Erythroblast (primary cell): ENCODE data around the gene LAIR1.
"Not testable (repeated sequence)": the region's sequence is repeated elsewhere in the genome, so short reads cannot be mapped to it uniquely, and the experiment has no call there.

Source experiments
- GATA1 ChIP-seq: IDR thresholded peaks from 2 replicates; pipeline ENCODE4 v1.6.1; 2011; ENCODE audit warnings: low read depth, mild to moderate bottlenecking, control low read depth, low read length, moderate library complexity
- POLR2A ChIP-seq: IDR thresholded peaks from 2 replicates; pipeline ENCODE4 v1.6.1; 2011; ENCODE audit warnings: mild to moderate bottlenecking, low read length

DNA sequence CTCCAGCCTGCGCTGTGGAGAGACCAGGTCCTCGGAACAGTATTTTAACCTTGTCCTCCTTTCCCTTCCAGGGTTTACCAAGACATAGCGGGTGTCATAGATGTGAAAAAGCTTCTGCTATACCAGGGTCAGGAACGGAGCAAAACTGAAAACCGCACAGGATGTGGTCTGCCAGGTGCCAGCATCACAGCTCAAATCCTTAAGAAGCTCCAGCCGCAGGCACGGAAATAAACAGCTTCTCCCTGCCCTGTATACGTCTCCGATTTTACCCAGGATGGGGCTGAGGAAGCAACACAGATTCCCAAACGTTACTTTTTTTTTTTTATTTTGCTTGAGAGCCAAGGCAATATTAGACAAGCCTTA is 5.7 kb upstream of the LAIR1 start:
- not testable (repeated sequence) for TF ChIP-seq POLR2A, GATA1
